ENCODE results near the gene PRKCH. TPM values are rescaled to one million over a fixed set of nuclear protein-coding genes. Genes with fewer than 3 reads are reported as not detected.
"Not testable (repeated sequence)": the region's sequence is repeated elsewhere in the genome, so short reads cannot be mapped to it uniquely, and the experiment has no call there.

The PRKCH gene
- total RNA-seq, 4 donors from 2014 or later, result 17.9 to 105 (median 63.5) TPM

DNA sequence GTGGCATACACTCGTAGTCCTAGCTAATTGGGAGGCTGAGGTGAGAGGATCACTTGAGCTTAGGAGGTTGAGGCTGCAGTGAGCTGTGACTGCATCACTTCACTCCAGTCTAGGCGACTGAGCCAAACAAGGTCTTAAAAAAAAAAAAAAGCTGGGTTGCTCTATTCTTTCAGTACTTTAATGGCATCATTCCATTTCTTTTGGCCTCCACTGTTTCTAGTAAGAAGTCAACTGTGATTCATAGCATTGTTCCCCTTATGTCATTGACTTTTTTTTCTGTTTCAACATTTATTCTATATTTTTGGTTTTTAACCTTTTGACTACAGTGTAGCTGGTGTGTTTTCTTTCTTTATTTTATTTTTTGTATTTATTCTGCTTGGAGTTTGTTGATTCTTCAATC lies 16.7 kb upstream of the PRKCH start:
- intact Hi-C loops (cut with DNase I; ENCODE audit: low total_unique reads), result no loop called here
- TF ChIP-seq CTCF (IDR thresholded peaks at IDR 0.05) (no peak), POLR2A (IDR thresholded peaks at IDR 0.05) (no peak)
- no peaks in the 10 kb centered on the region for H3K36me3 ChIP-seq

DNA sequence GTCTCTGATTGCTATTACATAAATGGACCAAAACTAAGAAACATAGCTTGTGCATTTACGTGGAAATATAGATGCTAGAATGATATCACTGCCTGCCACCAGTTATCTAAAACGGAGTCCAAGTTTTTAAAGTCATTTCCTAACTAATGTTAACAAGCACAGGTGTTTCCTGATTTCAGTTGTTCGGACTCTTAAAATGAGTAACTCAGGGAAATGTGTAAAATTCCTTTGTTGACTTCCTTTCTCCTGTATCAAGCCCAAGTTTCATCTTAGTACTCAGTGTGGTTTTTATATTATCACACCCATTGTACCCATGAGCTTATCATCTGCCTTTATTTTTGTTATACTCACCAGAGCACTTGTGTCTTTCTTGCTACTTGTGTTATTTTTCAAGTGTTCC lies 13.2 kb upstream of the PRKCH start:
- H3K27ac ChIP-seq, result peak overlapping the region in 1 of 2 donors; percentile 63
- TF ChIP-seq CTCF (IDR thresholded peaks at IDR 0.05), result no peak
- no peak for TF ChIP-seq POLR2A (IDR thresholded peaks at IDR 0.05)
- H3K4me3 ChIP-seq, result no peak overlapping the region
- no peaks in the 10 kb centered on the region for H3K27me3 ChIP-seq
- no peak for DNase-seq
- H3K36me3 ChIP-seq, result no peaks in the 10 kb centered on the region
- intact Hi-C loops (cut with DNase I; ENCODE audit: low total_unique reads), result no loop called here
- no peaks in the 10 kb centered on the region for H3K9me3 ChIP-seq
- no peaks in the 10 kb centered on the region for H3K4me1 ChIP-seq

More for the DNA sequence above, 16.7 kb upstream of the PRKCH start:
- Histone ChIP-seq H3K27ac (no peak overlapping the region), H3K4me3 (no peak overlapping the region), H3K4me1 (no peaks in the 10 kb centered on the region), H3K9me3 (no peaks in the 10 kb centered on the region), H3K27me3 (no peaks in the 10 kb centered on the region)
- no peak for DNase-seq

DNA sequence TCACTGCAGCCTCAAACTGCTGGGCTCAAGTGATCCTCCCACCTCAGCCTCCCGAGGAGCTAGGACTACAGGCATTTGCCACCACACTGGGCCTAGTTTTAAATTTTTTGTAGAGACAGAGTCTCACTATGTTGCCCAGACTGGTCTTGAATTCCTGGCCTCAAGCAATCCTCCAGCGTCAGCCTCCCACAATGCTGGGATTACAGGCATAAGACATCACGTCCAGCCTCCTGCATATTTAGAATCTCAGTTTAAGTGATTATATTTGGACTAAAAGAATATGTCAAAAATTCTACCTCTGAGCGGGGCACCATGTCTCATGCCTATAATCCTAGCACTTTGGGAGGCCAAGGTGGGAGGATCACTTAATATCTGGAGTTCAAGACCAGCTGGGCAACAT lies 12.7 kb upstream of the PRKCH start:
- H3K9me3 ChIP-seq; intact Hi-C loops (cut with DNase I; ENCODE audit: low total_unique reads); H3K4me1 ChIP-seq; H3K4me3 ChIP-seq; DNase-seq; H3K36me3 ChIP-seq; H3K27me3 ChIP-seq: not testable (repeated sequence)
- peak overlapping the region; percentile 15 to 63 for H3K27ac ChIP-seq

DNA sequence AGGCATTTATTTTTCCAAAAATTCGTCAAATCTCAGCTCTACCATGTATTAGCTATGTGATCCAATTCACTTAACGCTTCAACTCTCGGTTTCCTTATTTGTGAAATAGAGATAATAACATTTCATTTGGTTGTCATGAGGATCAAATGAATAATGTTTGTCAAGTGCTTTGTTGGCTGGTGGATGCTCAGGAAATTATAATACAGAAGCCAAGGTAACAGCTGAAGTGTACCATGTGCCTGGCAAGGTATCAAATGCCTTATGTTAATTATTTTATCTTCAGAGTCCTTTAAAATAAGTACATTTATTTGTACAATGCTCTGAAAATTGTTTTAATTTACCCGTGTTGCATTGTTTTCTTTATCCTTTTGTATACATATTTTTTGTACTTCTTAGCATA lies 6.1 kb upstream of the PRKCH start:
- Histone ChIP-seq H3K27me3 (no peaks in the 10 kb centered on the region), H3K9me3 (no peaks in the 10 kb centered on the region), H3K4me1 (no peaks in the 10 kb centered on the region), H3K36me3 (no peaks in the 10 kb centered on the region), H3K4me3 (no peak overlapping the region), H3K27ac (no peak overlapping the region)
- no peak for TF ChIP-seq POLR2A (IDR thresholded peaks at IDR 0.05)
- no peak for TF ChIP-seq CTCF (IDR thresholded peaks at IDR 0.05)
- DNase-seq, result no peak
- intact Hi-C loops (cut with DNase I; ENCODE audit: low total_unique reads), result no loop called here

DNA sequence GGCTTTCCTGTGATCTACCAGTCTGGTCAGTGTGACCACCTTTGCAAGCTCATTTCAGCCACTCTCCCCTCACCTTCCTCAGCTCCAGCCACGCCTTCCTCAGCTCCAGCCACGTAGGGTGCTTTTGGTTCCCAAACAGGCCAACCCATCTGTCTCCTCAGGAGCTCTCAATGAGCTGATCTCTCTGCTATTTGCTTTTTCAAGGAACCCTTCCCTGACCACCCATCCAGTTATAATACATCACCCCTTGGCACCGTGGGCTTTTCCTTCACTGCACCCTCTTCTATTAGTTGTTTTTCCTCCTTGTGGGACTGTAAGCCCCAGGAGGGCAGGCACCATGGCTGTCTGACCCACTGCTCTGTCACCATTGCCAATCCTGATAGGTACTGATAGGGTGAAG lies 2.3 kb upstream of the PRKCH start:
- Histone ChIP-seq H3K27ac (no peak overlapping the region), H3K4me3 (no peak overlapping the region), H3K27me3 (no peaks in the 10 kb centered on the region), H3K36me3 (no peaks in the 10 kb centered on the region), H3K4me1 (peaks cover 0 to 5% of the 10 kb centered on the region in 2 donors), H3K9me3 (no peaks in the 10 kb centered on the region)
- no peak for TF ChIP-seq CTCF (IDR thresholded peaks at IDR 0.05)
- intact Hi-C loops (cut with DNase I; ENCODE audit: low total_unique reads), result no loop called here
- DNase-seq, result no peak

- intact Hi-C loops (cut with DNase I; ENCODE audit: low total_unique reads), result no loop called here
- no peak for DNase-seq
- TF ChIP-seq POLR2A (IDR thresholded peaks at IDR 0.05) (no peak), CTCF (IDR thresholded peaks at IDR 0.05) (no peak)
These were observed 1.7 kb upstream of the PRKCH start for GRCh38 chr14:61319706-61320105.

GRCh38 chr14:61320170-61320569 lies 1.2 kb upstream of the PRKCH start:
- intact Hi-C loops (cut with DNase I; ENCODE audit: low total_unique reads); H3K9me3 ChIP-seq; H3K4me1 ChIP-seq; H3K27me3 ChIP-seq; DNase-seq; H3K4me3 ChIP-seq; H3K36me3 ChIP-seq: not testable (repeated sequence)
- H3K27ac ChIP-seq, result peak overlapping the region in 1 of 2 donors; percentile 80

More at GRCh38 chr14:61319706-61320105, 1.7 kb upstream of the PRKCH start:
- Histone ChIP-seq H3K36me3 (no peaks in the 10 kb centered on the region), H3K9me3 (no peaks in the 10 kb centered on the region), H3K4me3 (no peak overlapping the region), H3K27ac (no peak overlapping the region), H3K4me1 (peaks cover 0 to 5% of the 10 kb centered on the region in 2 donors), H3K27me3 (no peaks in the 10 kb centered on the region)
